Measurements from ENCODE around the gene FAM117B. TPM values are rescaled to one million over a fixed set of nuclear protein-coding genes. Genes with fewer than 3 reads are reported as not detected.

Gene FAM117B
- total RNA-seq, 4 donors from 2014 or later = 1.7 to 12.3 (median 5.8) TPM

GRCh38 chr2:202720226-202720625 lies 85.5 kb downstream of the FAM117B start:
- no peak for DNase-seq (ENCODE audit: low spot score)
- ATAC-seq (ENCODE audit: low FRiP score) = no peak
- TF ChIP-seq, protein P1, sequence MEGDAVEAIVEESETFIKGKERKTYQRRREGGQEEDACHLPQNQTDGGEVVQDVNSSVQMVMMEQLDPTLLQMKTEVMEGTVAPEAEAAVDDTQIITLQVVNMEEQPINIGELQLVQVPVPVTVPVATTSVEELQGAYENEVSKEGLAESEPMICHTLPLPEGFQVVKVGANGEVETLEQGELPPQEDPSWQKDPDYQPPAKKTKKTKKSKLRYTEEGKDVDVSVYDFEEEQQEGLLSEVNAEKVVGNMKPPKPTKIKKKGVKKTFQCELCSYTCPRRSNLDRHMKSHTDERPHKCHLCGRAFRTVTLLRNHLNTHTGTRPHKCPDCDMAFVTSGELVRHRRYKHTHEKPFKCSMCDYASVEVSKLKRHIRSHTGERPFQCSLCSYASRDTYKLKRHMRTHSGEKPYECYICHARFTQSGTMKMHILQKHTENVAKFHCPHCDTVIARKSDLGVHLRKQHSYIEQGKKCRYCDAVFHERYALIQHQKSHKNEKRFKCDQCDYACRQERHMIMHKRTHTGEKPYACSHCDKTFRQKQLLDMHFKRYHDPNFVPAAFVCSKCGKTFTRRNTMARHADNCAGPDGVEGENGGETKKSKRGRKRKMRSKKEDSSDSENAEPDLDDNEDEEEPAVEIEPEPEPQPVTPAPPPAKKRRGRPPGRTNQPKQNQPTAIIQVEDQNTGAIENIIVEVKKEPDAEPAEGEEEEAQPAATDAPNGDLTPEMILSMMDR (IDR thresholded peaks at IDR 0.05) = no peak

DNA sequence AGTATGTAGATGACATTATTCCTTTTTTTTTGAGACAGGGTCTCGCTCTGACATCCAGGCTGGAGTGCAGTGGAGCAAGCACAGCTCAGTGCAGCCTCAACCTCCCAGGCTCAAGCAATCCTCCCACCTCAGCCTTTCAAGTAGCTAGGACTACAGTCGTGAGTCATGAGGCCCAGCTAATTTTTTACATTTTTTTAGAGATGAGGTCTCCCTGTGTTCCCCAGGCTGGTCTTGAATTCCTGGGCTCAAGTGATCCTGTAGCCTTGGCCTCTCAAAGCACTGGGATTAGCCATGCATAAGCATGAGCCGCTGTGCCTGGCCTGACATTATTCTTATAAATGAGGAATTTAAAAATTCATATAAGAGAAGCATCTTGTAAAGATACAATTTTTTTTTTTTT lies 86.9 kb downstream of the FAM117B start:
- TF ChIP-seq, protein P1 (IDR thresholded peaks at IDR 0.05) = no peak
- DNase-seq (ENCODE audit: low spot score) = no peak
- no peak for ATAC-seq (ENCODE audit: low FRiP score)

DNA sequence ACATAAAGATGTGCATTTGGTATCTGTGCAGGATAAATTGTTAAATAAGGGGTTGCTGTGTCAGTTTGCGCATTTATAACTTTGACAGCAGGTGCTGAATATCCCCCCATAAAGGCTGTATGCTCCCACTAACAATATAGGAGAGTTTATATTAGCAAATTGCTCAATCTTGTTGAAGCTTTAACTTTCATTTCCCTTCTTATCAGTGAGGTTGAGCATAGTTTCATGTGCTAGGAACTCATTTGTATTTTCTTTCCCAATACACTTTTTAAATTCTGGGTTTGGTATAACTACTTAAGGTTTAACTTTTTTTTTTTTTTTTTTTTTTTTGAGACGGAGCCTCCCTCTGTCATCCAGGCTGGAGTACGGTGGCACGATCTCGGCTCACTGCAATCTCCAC lies 89.0 kb downstream of the FAM117B start:
- ATAC-seq (ENCODE audit: low FRiP score) (no peak), DNase-seq (ENCODE audit: low spot score) (no peak)
- TF ChIP-seq, protein P1 (IDR thresholded peaks at IDR 0.05) = no peak

DNA sequence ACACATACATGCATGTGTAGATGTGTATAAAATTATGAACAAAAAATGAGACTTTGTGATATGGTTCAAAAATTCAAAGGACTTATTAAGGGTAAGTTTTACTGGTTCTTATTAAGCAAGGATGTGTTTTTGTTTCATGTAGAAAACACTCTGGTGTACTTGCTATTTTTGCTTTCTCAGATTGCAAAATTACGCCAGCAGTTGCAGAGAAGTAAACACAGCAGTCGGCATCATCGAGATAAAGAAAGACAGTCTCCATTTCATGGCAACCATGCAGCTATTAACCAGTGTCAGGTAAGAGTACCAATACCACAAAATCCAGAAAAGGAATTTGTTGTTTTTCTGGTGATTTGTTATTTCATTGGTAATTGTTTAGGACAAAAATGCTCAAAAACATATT lies 91.3 kb downstream of the FAM117B start:
- no peak for DNase-seq (ENCODE audit: low spot score)
- TF ChIP-seq, protein P1 (IDR thresholded peaks at IDR 0.05) = no peak

GRCh38 chr2:202736826-202737225 lies 102.1 kb downstream of the FAM117B start:
- DNase-seq (ENCODE audit: low spot score) (no peak), ATAC-seq (ENCODE audit: low FRiP score) (no peak)
- TF ChIP-seq, protein P1 (IDR thresholded peaks at IDR 0.05) = no peak

More for the DNA sequence above, 91.3 kb downstream of the FAM117B start:
- ATAC-seq (ENCODE audit: low FRiP score) = no peak

GRCh38 chr2:202743613-202744012 lies 108.8 kb downstream of the FAM117B start:
- DNase-seq (ENCODE audit: low spot score) = no peak
- TF ChIP-seq, protein P1 (IDR thresholded peaks at IDR 0.05) = no peak
- no peak for ATAC-seq (ENCODE audit: low FRiP score)

DNA sequence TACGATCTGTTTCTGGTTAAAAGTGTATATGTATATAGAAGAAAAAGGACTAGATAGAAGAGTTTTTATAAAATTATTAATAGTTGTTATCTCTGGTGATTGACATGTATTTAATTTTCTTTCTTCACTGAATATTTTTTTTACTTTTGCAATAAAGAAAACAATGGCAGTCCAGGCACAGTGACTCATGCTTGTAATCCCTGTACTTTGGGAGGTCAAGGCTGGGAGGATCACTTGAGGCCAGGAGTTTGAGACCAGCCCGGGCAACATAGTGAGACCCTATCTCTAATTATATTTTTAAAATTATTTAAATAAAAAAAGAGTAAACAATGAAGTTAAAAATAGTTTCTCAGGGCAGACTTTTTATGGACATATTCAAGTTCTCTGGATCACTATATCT lies 114.7 kb downstream of the FAM117B start:
- ATAC-seq (ENCODE audit: low FRiP score) (no peak), DNase-seq (ENCODE audit: low spot score) (no peak)
- TF ChIP-seq, protein P1 (IDR thresholded peaks at IDR 0.05) = no peak

Measured in omental fat pad (tissue), 4 donors.